ENCODE data around the gene CCDC13. TPM values are rescaled to one million over a fixed set of nuclear protein-coding genes. Genes with fewer than 3 reads are reported as not detected.

Gene CCDC13
- total and polyA plus RNA-seq, 4 donors, result 0.42 to 2.3 (median 1.0) TPM

- peak; percentile 30 for DNase-seq (ENCODE audit: low spot score)
- Histone ChIP-seq H3K27me3 (ENCODE audit: control insufficient read depth in 4 of 4, insufficient read depth in 4 of 4, low read length in 3 of 4) (no peaks in the 10 kb centered on the region), H3K9me3 (ENCODE audit: control insufficient read depth in 4 of 4, low read length in 3 of 4) (no peaks in the 10 kb centered on the region), H3K36me3 (ENCODE audit: control insufficient read depth in 4 of 4, insufficient read depth in 3 of 4, low read depth in 1 of 4, low read length in 3 of 4) (no peaks in the 10 kb centered on the region), H3K4me3 (ENCODE audit: low read depth in 1 of 3, low read length in 3 of 3) (no peak overlapping the region), H3K9ac (ENCODE audit: low read depth in 1 of 2, low read length in 2 of 2) (no peak overlapping the region), H3K4me1 (ENCODE audit: control insufficient read depth in 4 of 4, insufficient read depth in 4 of 4, low read length in 3 of 4) (no peaks in the 10 kb centered on the region), H3K27ac (ENCODE audit: low read depth in 1 of 2, low read length in 2 of 2) (no peak overlapping the region)
- TF ChIP-seq EGR1 (IDR thresholded peaks at IDR 0.05; ENCODE audit: low read depth in 2 of 2) (no peak), MAX (IDR thresholded peaks at IDR 0.05) (no peak), JUND (IDR thresholded peaks at IDR 0.05) (no peak), YY1 (IDR thresholded peaks at IDR 0.05) (no peak), SP1 (IDR thresholded peaks at IDR 0.05) (no peak)
- TF ChIP-seq, protein P1, sequence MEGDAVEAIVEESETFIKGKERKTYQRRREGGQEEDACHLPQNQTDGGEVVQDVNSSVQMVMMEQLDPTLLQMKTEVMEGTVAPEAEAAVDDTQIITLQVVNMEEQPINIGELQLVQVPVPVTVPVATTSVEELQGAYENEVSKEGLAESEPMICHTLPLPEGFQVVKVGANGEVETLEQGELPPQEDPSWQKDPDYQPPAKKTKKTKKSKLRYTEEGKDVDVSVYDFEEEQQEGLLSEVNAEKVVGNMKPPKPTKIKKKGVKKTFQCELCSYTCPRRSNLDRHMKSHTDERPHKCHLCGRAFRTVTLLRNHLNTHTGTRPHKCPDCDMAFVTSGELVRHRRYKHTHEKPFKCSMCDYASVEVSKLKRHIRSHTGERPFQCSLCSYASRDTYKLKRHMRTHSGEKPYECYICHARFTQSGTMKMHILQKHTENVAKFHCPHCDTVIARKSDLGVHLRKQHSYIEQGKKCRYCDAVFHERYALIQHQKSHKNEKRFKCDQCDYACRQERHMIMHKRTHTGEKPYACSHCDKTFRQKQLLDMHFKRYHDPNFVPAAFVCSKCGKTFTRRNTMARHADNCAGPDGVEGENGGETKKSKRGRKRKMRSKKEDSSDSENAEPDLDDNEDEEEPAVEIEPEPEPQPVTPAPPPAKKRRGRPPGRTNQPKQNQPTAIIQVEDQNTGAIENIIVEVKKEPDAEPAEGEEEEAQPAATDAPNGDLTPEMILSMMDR (IDR thresholded peaks at IDR 0.05; ENCODE audit: low read depth, low read length, missing input control), result no peak
- WGBS, result 93% methylated on average over 12 of the region's 12 CpGs
These were observed 33.5 kb downstream of the CCDC13 start for GRCh38 chr3:42739401-42740158.

DNA sequence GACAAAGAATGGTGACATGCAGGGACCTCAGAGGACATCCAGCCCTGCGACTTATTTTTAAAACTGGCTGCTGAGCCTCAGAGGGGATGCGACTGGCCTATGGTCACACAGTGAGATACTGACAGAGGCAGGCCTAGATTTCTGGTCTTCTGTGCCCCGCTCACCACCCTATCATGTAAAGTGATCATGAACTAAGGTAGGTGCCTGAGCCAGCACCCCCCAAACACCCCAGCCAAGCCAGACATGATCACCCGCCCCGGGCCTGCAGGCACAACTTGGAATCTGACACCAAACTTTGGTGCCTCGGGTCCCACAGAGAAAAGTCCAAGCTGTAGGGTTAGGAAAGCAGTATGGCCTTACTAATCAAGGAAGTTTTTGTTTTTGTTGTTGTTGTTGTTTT is 36.5 kb downstream of the CCDC13 start:
- Histone ChIP-seq H3K36me3 (ENCODE audit: control insufficient read depth in 4 of 4, insufficient read depth in 3 of 4, low read depth in 1 of 4, low read length in 3 of 4) (no peaks in the 10 kb centered on the region), H3K27ac (ENCODE audit: low read depth in 1 of 2, low read length in 2 of 2) (no peak overlapping the region), H3K4me1 (ENCODE audit: control insufficient read depth in 4 of 4, insufficient read depth in 4 of 4, low read length in 3 of 4) (no peaks in the 10 kb centered on the region), H3K4me3 (ENCODE audit: low read depth in 1 of 3, low read length in 3 of 3) (no peak overlapping the region), H3K9me3 (ENCODE audit: control insufficient read depth in 4 of 4, low read length in 3 of 4) (no peaks in the 10 kb centered on the region), H3K9ac (ENCODE audit: low read depth in 1 of 2, low read length in 2 of 2) (no peak overlapping the region), H3K27me3 (ENCODE audit: control insufficient read depth in 4 of 4, insufficient read depth in 4 of 4, low read length in 3 of 4) (no peaks in the 10 kb centered on the region)
- TF ChIP-seq RAD21 (IDR thresholded peaks at IDR 0.05) (no peak), TAF1 (conservative IDR thresholded peaks at IDR 0.05) (no peak), EGR1 (IDR thresholded peaks at IDR 0.05; ENCODE audit: low read depth in 2 of 2) (no peak), YY1 (IDR thresholded peaks at IDR 0.05) (no peak), SP1 (IDR thresholded peaks at IDR 0.05) (no peak), FOXA1 (IDR thresholded peaks at IDR 0.05) (no peak), NR2F2 (IDR thresholded peaks at IDR 0.05) (no peak), GABPA (IDR thresholded peaks at IDR 0.05 in 1 of 2, conservative IDR thresholded peaks at IDR 0.05 in 1 of 2) (no peak), FOXA2 (IDR thresholded peaks at IDR 0.05) (no peak), JUND (IDR thresholded peaks at IDR 0.05) (no peak), HNF4A (conservative IDR thresholded peaks at IDR 0.05) (no peak), ATF3 (IDR thresholded peaks at IDR 0.05) (no peak), MAX (IDR thresholded peaks at IDR 0.05) (no peak), RXRA (IDR thresholded peaks at IDR 0.05) (no peak), HNF4G (IDR thresholded peaks at IDR 0.05) (no peak)
- TF ChIP-seq, protein P2, sequence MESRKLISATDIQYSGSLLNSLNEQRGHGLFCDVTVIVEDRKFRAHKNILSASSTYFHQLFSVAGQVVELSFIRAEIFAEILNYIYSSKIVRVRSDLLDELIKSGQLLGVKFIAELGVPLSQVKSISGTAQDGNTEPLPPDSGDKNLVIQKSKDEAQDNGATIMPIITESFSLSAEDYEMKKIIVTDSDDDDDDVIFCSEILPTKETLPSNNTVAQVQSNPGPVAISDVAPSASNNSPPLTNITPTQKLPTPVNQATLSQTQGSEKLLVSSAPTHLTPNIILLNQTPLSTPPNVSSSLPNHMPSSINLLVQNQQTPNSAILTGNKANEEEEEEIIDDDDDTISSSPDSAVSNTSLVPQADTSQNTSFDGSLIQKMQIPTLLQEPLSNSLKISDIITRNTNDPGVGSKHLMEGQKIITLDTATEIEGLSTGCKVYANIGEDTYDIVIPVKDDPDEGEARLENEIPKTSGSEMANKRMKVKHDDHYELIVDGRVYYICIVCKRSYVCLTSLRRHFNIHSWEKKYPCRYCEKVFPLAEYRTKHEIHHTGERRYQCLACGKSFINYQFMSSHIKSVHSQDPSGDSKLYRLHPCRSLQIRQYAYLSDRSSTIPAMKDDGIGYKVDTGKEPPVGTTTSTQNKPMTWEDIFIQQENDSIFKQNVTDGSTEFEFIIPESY (IDR thresholded peaks at IDR 0.05), result no peak
- TF ChIP-seq, protein P3, sequence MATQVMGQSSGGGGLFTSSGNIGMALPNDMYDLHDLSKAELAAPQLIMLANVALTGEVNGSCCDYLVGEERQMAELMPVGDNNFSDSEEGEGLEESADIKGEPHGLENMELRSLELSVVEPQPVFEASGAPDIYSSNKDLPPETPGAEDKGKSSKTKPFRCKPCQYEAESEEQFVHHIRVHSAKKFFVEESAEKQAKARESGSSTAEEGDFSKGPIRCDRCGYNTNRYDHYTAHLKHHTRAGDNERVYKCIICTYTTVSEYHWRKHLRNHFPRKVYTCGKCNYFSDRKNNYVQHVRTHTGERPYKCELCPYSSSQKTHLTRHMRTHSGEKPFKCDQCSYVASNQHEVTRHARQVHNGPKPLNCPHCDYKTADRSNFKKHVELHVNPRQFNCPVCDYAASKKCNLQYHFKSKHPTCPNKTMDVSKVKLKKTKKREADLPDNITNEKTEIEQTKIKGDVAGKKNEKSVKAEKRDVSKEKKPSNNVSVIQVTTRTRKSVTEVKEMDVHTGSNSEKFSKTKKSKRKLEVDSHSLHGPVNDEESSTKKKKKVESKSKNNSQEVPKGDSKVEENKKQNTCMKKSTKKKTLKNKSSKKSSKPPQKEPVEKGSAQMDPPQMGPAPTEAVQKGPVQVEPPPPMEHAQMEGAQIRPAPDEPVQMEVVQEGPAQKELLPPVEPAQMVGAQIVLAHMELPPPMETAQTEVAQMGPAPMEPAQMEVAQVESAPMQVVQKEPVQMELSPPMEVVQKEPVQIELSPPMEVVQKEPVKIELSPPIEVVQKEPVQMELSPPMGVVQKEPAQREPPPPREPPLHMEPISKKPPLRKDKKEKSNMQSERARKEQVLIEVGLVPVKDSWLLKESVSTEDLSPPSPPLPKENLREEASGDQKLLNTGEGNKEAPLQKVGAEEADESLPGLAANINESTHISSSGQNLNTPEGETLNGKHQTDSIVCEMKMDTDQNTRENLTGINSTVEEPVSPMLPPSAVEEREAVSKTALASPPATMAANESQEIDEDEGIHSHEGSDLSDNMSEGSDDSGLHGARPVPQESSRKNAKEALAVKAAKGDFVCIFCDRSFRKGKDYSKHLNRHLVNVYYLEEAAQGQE (IDR thresholded peaks at IDR 0.05), result no peak
- TF ChIP-seq, protein P1 (IDR thresholded peaks at IDR 0.05; ENCODE audit: low read depth, low read length, missing input control), result no peak
- DNase-seq (ENCODE audit: low spot score), result no peak
- WGBS, result 94% methylated on average over 6 of the region's 6 CpGs

All from liver (tissue), 9 donors.